AG04450 (cell line): ENCODE data around the gene ESPL1. TPM values are rescaled to one million over a fixed set of nuclear protein-coding genes. Genes with fewer than 3 reads are reported as not detected.

Experiments
- CTCF ChIA-PET: fragments of 300-600, 350-600 bp; formaldehyde crosslinking; extraction: SDS; loops from one replicate; lab custom pipeline; 2022; ENCODE audit warnings: antibody characterized with exemption, inconsistent platforms; lab: Charles Lee
- POLR2A ChIA-PET: fragments of 350-600 bp; formaldehyde crosslinking; extraction: SDS; loops from one replicate; lab custom pipeline; 2021; ENCODE audit warnings: antibody characterized with exemption, inconsistent platforms; lab: Yijun Ruan, JAX
- DNase-seq: peaks from one replicate; pipeline ENCODE4 v3.0.0-alpha.2; 2011; ENCODE audit warnings: low read depth, low spot score
- H3K27ac ChIP-seq: one replicate; pipeline ENCODE4 v1.5.1; 2012; ENCODE audit warnings: low read depth, low read length, control low read depth
- H3K27me3 ChIP-seq: one replicate; pipeline ENCODE4 v1.6.0; 2012; ENCODE audit warnings: low read length; ENCODE audit not compliant: control insufficient read depth, insufficient read depth
- H3K4me3 ChIP-seq: 2 replicates; pipeline ENCODE4 v1.5.1; 2011; ENCODE audit warnings: mild to moderate bottlenecking, low read depth, low read length, control low read depth
- H3K9me3 ChIP-seq: 2 replicates; pipeline ENCODE4 v1.5.1; 2012; ENCODE audit warnings: low read length; ENCODE audit not compliant: control insufficient read depth, insufficient read depth
- polyA plus RNA-seq: library from polyadenylated mRNA; depleted of rRNA; stranded (reverse); fragments of >200 nt; gene quantifications from 2 replicates; pipeline ENCODE4 v1.2.3, GENCODE V29; 2011
- TF ChIP-seq, protein P1 (sequence below): IDR thresholded peaks from 2 replicates; pipeline ENCODE4 v1.5.1; 2011; ENCODE audit warnings: low read depth, low read length, control low read depth, inconsistent platforms

ESPL1 gene
- polyA plus RNA-seq, 1 experiment = 1.6 TPM

GRCh38 chr12:53231671-53231920 is 36.5 kb upstream of the ESPL1 start:
- H3K27me3 ChIP-seq = peaks cover 3% of the 10 kb centered on the region
- no peaks in the 10 kb centered on the region for H3K9me3 ChIP-seq
- H3K4me3 ChIP-seq = peak overlapping the region; percentile 71
- H3K27ac ChIP-seq = peak overlapping the region; percentile 11
- ChIA-PET CTCF (no interaction called here), POLR2A (no interaction called here)
- TF ChIP-seq, protein P1, sequence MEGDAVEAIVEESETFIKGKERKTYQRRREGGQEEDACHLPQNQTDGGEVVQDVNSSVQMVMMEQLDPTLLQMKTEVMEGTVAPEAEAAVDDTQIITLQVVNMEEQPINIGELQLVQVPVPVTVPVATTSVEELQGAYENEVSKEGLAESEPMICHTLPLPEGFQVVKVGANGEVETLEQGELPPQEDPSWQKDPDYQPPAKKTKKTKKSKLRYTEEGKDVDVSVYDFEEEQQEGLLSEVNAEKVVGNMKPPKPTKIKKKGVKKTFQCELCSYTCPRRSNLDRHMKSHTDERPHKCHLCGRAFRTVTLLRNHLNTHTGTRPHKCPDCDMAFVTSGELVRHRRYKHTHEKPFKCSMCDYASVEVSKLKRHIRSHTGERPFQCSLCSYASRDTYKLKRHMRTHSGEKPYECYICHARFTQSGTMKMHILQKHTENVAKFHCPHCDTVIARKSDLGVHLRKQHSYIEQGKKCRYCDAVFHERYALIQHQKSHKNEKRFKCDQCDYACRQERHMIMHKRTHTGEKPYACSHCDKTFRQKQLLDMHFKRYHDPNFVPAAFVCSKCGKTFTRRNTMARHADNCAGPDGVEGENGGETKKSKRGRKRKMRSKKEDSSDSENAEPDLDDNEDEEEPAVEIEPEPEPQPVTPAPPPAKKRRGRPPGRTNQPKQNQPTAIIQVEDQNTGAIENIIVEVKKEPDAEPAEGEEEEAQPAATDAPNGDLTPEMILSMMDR = no peak
- no peak for DNase-seq

DNA sequence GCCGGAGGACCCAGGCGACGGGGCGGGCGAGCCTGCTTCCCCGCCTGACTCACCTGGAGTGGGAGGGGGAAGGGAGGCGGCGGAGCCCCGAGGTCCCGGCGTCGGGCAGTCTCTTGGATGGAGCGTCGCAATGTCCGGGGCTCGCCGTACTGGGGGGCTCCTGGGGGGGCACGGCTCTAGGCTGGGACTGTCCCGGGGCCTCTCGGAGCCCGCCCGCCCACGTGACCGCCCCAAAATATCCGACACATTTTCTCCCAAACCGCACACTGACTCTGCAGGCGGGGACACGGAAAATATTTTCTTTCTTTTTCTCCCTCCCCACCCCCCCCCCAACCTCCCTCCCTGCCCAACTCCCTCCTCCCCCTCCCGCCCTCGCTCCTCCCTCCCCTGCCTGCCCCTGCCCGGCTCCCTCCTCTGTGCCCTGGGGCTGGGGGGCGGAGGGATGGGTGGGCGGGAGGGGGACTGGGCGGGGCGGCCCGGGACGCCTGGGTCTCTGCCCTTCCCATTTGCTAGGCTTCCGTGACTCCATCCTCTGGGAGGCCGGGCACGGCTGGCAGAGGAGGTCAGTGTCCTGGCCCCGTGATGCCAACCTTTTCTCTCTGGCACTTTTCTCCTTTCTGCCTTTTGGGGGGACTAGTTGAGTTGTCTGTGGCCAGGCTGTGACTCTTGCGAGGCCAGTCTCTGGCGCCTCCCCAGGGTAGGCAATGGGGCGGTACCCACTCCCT is 36.0 kb upstream of the ESPL1 start, which contains the start of gene RARG:
Gene RARG (minus strand): TSS at position 289 of the 725 bp plus-strand sequence. CDS start 4,664 bp downstream, outside the sequence.
- ChIA-PET POLR2A (no interaction called here), CTCF (interaction anchor here (0.5 kb wide), 1 partner anchor 11 kb away, joined by 3 read pairs; no protein-coding TSS in a partner anchor)
- no peaks in the 10 kb centered on the region for H3K9me3 ChIP-seq
- H3K27me3 ChIP-seq = peaks cover 8% of the 10 kb centered on the region
- peak within 1 kb of the TSS; percentile 31 for H3K27ac ChIP-seq
- H3K4me3 ChIP-seq = peak within 1 kb of the TSS; percentile 71
- TF ChIP-seq, protein P1 = no peak
- DNase-seq = no peak

DNA sequence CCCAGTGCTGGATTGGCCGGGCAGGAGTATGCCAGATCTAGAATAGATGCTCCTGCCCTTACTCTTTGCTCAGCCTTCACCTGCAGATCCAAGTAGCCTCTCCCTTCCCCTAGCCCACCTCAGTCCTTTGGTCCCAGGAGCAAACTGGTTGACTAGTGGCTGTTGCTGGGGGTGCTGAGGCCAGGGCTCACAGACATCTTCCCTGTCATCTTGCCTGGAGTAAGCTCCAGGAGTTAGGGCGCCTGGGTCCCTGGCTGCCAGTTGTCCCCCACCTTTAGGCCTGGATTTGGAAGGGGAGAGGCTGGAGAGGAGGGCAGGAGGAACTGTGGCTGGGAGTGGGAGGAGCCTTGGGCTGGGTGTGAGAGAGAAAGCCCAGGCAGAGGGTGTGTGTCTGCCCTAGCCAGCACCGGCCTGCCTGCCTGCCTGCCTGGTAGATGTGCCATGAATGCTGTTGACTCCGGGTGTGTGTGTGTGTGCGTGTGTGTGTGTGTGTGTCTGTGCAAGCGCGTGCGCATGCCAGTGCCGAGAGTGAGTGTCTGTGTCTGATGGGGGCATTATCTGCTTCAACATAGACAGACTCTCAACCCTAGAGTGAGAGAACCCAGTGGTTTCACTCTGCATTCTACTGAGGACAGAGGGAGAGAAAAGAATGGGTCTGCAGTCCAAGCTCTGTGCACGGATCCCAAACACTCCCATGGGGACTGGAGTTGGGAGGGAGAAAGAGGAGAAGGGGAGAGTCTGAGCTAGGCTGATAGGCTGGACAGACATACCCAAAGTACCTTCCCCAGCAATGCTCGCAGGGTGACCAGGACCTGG is 35.2 kb upstream of the ESPL1 start:
- H3K27ac ChIP-seq = peak overlapping the region; percentile 31
- TF ChIP-seq, protein P1 = no peak
- peaks cover 9% of the 10 kb centered on the region for H3K27me3 ChIP-seq
- H3K9me3 ChIP-seq = no peaks in the 10 kb centered on the region
- peak overlapping the region; percentile 71 for H3K4me3 ChIP-seq
- ChIA-PET POLR2A (no interaction called here), CTCF (interaction anchor here (0.5 to 1.1 kb wide), 3 partner anchors 11 to 73 kb away, joined by 3 read pairs; no protein-coding TSS in a partner anchor)
- DNase-seq = no peak

GRCh38 chr12:53233671-53234121 is 34.4 kb upstream of the ESPL1 start:
- POLR2A ChIA-PET = interaction anchor here (0.5 kb wide), 1 partner anchor 166 kb away, joined by 4 read pairs; no protein-coding TSS in a partner anchor
- no peak for DNase-seq
- TF ChIP-seq, protein P1 = no peak
- H3K4me3 ChIP-seq = no peak overlapping the region
- CTCF ChIA-PET = interaction anchor here (1.0 to 1.1 kb wide), 2 partner anchors 20 to 74 kb away, joined by 3 read pairs; no protein-coding TSS in a partner anchor
- H3K27me3 ChIP-seq = peaks cover 9% of the 10 kb centered on the region
- no peak overlapping the region for H3K27ac ChIP-seq
- H3K9me3 ChIP-seq = no peaks in the 10 kb centered on the region
